Smooth muscle cell (in vitro differentiated cells): ENCODE measurements around the gene SLC25A20. TPM values are rescaled to one million over a fixed set of nuclear protein-coding genes. Genes with fewer than 3 reads are reported as not detected.

Experiments used
- DNase-seq: peaks from one replicate; lab custom pipeline; 2025; ENCODE audit not compliant: unreplicated experiment; lab: John Stamatoyannopoulos, UW
- H2AFZ ChIP-seq: fragments of 200-600 bp; sonication (generic); 2 replicates; pipeline ENCODE4 v1.6.0; 2016; ENCODE audit warnings: antibody characterized with exemption, low read depth, mild to moderate bottlenecking
- H3F3A ChIP-seq: fragments of 200-600 bp; sonication (generic); 2 replicates; pipeline ENCODE4 v1.6.0; 2017; ENCODE audit warnings: antibody characterized with exemption, low read depth
- H3K27ac ChIP-seq: fragments of 200-600 bp; sonication (generic); 2 replicates; pipeline ENCODE4 v1.5.1; 2016; ENCODE audit warnings: low read depth, mild to moderate bottlenecking
- H3K27me3 ChIP-seq: fragments of 200-600 bp; sonication (generic); 2 replicates; pipeline ENCODE4 v1.6.1; 2016; ENCODE audit warnings: low read depth, mild to moderate bottlenecking
- H3K36me3 ChIP-seq: fragments of 200-600 bp; sonication (generic); 2 replicates; pipeline ENCODE4 v1.5.1; 2016; ENCODE audit warnings: low read depth
- H3K4me1 ChIP-seq: fragments of 200-600 bp; sonication (generic); 2 replicates; pipeline ENCODE4 v1.5.1; 2016; ENCODE audit warnings: low read depth
- H3K4me2 ChIP-seq: fragments of 200-600 bp; sonication (generic); 2 replicates; pipeline ENCODE4 v1.6.0; 2016; ENCODE audit warnings: mild to moderate bottlenecking
- H3K4me3 ChIP-seq: fragments of 200-600 bp; sonication (generic); 2 replicates; pipeline ENCODE4 v1.5.1; 2016; ENCODE audit warnings: mild to moderate bottlenecking
- H3K79me2 ChIP-seq: fragments of 200-600 bp; sonication (generic); 2 replicates; pipeline ENCODE4 v1.6.0; 2016; ENCODE audit warnings: low read depth, mild to moderate bottlenecking
- H3K9ac ChIP-seq: fragments of 200-600 bp; sonication (generic); 2 replicates; pipeline ENCODE4 v1.6.0; 2016; ENCODE audit warnings: low read depth
- H3K9me3 ChIP-seq: fragments of 200-600 bp; sonication (generic); replicated peaks from 2 replicates; pipeline ENCODE4 v1.5.1; 2016; ENCODE audit warnings: low read depth
- H4K20me1 ChIP-seq: fragments of 200-600 bp; sonication (generic); 2 replicates; pipeline ENCODE4 v1.6.0; 2016; ENCODE audit warnings: low read depth
- WGBS: methylation state at CpG from one replicate; pipeline ENCODE4 v1.1.7; 2016; ENCODE audit warnings: low lambda C conversion rate; 5-methylcytosine and 5-hydroxymethylcytosine counted together
- polyA plus RNA-seq: library from polyadenylated mRNA; unstranded; fragments of >200 nt; fragmentation: Nextera tagmentation; extraction: Ambion mirVana; gene quantifications from 2 replicates; pipeline ENCODE4 v1.2.1, GENCODE V29; 2016
- total RNA-seq: library from RNA; depleted of rRNA; stranded (reverse); fragments of >200 nt; gene quantifications from 2 replicates; pipeline ENCODE4 v1.2.3, GENCODE V29; 2014
- TF ChIP-seq, protein P1 (sequence below): fragments of 200-600 bp; sonication (generic); IDR thresholded peaks from 2 replicates; pipeline ENCODE4 v1.5.1; 2017; ENCODE audit warnings: borderline replicate concordance, mild to moderate bottlenecking, antibody characterized with exemption; ENCODE audit not compliant: insufficient read depth, poor library complexity, severe bottlenecking

SLC25A20 gene
- total and polyA plus RNA-seq, 2 experiments from 2014 or later = 8.9 to 12.1 TPM

DNA sequence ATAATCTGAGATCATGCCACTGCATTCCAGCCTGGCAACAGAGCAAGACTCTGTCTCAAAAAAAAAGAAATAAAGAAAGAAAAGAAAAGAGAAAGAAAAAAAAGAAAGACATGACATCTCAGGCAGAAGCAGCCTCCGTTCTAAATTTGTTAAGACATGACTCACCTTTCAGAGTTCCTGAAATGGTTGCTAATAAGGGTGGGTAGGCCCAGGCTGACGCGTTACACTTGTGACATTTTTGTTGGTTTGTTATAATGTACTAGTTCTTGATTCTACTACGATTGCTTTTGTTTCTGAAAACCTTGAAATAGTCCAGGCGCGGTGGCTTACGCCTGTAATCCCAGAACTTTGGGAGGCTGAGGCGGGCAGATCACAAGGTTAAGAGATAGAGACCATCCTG lies 21.0 kb downstream of the SLC25A20 start:
- Histone ChIP-seq H3K27me3 (no peaks in the 10 kb centered on the region), H3K9ac (no peak overlapping the region), H3K79me2 (no peaks in the 10 kb centered on the region), H4K20me1 (no peaks in the 10 kb centered on the region), H3K36me3 (no peaks in the 10 kb centered on the region), H2AFZ (no peak overlapping the region), H3F3A (no peaks in the 10 kb centered on the region), H3K4me1 (no peaks in the 10 kb centered on the region), H3K9me3 (no peaks in the 10 kb centered on the region), H3K27ac (no peak overlapping the region), H3K4me2 (no peak overlapping the region), H3K4me3 (no peak overlapping the region)
- TF ChIP-seq, protein P1, sequence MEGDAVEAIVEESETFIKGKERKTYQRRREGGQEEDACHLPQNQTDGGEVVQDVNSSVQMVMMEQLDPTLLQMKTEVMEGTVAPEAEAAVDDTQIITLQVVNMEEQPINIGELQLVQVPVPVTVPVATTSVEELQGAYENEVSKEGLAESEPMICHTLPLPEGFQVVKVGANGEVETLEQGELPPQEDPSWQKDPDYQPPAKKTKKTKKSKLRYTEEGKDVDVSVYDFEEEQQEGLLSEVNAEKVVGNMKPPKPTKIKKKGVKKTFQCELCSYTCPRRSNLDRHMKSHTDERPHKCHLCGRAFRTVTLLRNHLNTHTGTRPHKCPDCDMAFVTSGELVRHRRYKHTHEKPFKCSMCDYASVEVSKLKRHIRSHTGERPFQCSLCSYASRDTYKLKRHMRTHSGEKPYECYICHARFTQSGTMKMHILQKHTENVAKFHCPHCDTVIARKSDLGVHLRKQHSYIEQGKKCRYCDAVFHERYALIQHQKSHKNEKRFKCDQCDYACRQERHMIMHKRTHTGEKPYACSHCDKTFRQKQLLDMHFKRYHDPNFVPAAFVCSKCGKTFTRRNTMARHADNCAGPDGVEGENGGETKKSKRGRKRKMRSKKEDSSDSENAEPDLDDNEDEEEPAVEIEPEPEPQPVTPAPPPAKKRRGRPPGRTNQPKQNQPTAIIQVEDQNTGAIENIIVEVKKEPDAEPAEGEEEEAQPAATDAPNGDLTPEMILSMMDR = no peak
- DNase-seq = no peak
- 89% methylated on average over 8 of the region's 8 CpGs for WGBS

DNA sequence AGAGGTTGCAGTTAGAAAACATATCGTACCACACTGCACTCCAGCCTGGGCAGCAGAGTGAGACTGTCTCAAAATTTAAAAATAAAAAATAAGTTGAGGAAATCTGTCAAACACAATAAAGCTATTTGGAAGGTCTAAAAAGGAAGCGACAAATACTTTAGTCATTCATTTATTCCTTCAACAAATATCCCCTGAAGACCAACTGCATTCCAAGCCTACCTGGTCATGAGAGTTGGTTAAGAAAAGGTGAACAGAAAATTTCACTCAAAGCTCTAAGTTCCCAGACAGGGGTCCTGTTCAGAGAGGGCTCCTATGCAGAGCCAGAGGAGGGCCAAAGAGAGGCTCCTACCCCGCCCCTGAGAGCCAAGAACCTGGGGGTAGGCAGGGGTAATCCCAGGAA lies 35.6 kb downstream of the SLC25A20 start:
- Histone ChIP-seq H3K9ac (no peak overlapping the region), H3F3A (no peaks in the 10 kb centered on the region), H3K27me3 (no peaks in the 10 kb centered on the region), H3K4me3 (no peak overlapping the region), H3K4me1 (no peaks in the 10 kb centered on the region), H3K79me2 (no peaks in the 10 kb centered on the region), H3K4me2 (no peak overlapping the region), H3K9me3 (no peaks in the 10 kb centered on the region), H3K27ac (no peak overlapping the region), H4K20me1 (no peaks in the 10 kb centered on the region), H3K36me3 (no peaks in the 10 kb centered on the region), H2AFZ (no peak overlapping the region)
- TF ChIP-seq, protein P1 = no peak
- DNase-seq = no peak
- WGBS = 90% methylated on average over 3 of the region's 3 CpGs

DNA sequence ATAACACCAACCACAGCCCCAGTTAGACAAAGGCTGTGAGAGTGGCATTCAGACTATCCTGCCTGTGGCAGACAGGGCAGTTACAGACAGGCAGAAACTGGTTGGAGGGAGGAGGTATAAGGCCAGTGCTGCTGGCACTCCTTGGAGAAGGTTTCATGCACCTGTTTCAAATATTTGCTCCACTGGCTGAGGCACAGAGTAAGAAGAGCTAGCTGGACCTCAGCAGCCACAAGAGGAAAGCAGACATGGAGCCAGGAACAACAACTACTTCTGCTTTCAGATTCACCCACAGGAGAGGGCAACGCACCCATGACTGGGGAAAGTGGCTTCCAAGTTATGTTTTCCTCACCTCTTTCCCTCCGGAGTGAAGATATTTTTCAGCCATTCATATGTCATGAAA lies 39.5 kb downstream of the SLC25A20 start:
- Histone ChIP-seq H3K4me3 (no peak overlapping the region), H3K9me3 (no peaks in the 10 kb centered on the region), H3K4me2 (no peak overlapping the region), H3K79me2 (no peaks in the 10 kb centered on the region), H3K4me1 (no peaks in the 10 kb centered on the region), H3K27me3 (no peaks in the 10 kb centered on the region), H3F3A (no peaks in the 10 kb centered on the region), H3K36me3 (no peaks in the 10 kb centered on the region), H3K27ac (no peak overlapping the region), H3K9ac (no peak overlapping the region), H2AFZ (no peak overlapping the region), H4K20me1 (no peaks in the 10 kb centered on the region)
- 97% methylated on average over 2 of the region's 2 CpGs for WGBS
- DNase-seq = no peak
- TF ChIP-seq, protein P1 = no peak

DNA sequence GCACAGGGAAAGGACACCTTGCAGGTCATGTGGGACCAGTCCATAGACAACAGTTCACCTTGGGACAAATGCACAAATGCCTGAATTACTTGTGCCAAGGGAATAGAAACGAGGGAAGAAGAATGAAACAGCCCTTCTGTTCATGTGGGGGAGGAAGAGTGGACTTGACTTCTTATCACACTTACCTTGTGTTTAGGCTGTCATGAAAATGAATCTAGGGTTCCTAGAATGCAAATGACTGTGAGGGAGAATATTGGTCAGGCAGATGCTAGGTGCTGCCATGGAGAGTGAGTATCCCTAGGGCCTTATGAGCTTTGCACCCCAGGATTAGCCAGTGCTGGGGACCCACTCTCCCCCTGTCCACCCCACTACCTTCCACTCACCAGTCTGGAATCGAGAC lies 40.0 kb downstream of the SLC25A20 start:
- Histone ChIP-seq H2AFZ (no peak overlapping the region), H3K27ac (no peak overlapping the region)

More for the DNA sequence above, 40.0 kb downstream of the SLC25A20 start:
- DNase-seq = no peak
- Histone ChIP-seq H3K4me2 (no peak overlapping the region), H3F3A (no peaks in the 10 kb centered on the region), H3K27me3 (no peaks in the 10 kb centered on the region), H3K4me3 (no peak overlapping the region), H3K9ac (no peak overlapping the region), H4K20me1 (no peaks in the 10 kb centered on the region), H3K79me2 (no peaks in the 10 kb centered on the region), H3K4me1 (no peaks in the 10 kb centered on the region), H3K9me3 (no peaks in the 10 kb centered on the region), H3K36me3 (no peaks in the 10 kb centered on the region)
- whole genome bisulfite sequencing = 86% methylated on average over 2 of the region's 2 CpGs
- TF ChIP-seq, protein P1 = no peak
